ENCODE measurements around the gene SH2D3C.
A peak's percentile ranks its signal among the peaks of the same experiment; 100 is the strongest.

The SH2D3C gene, protein sequence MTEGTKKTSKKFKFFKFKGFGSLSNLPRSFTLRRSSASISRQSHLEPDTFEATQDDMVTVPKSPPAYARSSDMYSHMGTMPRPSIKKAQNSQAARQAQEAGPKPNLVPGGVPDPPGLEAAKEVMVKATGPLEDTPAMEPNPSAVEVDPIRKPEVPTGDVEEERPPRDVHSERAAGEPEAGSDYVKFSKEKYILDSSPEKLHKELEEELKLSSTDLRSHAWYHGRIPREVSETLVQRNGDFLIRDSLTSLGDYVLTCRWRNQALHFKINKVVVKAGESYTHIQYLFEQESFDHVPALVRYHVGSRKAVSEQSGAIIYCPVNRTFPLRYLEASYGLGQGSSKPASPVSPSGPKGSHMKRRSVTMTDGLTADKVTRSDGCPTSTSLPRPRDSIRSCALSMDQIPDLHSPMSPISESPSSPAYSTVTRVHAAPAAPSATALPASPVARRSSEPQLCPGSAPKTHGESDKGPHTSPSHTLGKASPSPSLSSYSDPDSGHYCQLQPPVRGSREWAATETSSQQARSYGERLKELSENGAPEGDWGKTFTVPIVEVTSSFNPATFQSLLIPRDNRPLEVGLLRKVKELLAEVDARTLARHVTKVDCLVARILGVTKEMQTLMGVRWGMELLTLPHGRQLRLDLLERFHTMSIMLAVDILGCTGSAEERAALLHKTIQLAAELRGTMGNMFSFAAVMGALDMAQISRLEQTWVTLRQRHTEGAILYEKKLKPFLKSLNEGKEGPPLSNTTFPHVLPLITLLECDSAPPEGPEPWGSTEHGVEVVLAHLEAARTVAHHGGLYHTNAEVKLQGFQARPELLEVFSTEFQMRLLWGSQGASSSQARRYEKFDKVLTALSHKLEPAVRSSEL

GRCh38 chr9:127778280-127779135, at the start of gene SH2D3C:
TSS of gene SH2D3C (minus strand) at chr9:127778666. CDS start at chr9:127778627, 39 bp downstream.
- ChIA-PET CTCF (interaction anchor here (0.6 to 0.9 kb wide), 5 partner anchors 12 to 142 kb away, joined by 3 to 4 read pairs (median 3); no protein-coding TSS in a partner anchor), POLR2A (interaction anchor here (0.6 to 2.4 kb wide), 2 partner anchors 7 to 273 kb away, joined by 3 to 9 read pairs; no protein-coding TSS in a partner anchor)
- no peaks in the 10 kb centered on the region for H3K9me3 ChIP-seq (ENCODE audit: control insufficient read depth, insufficient read depth, low read depth, low read length)
- TF ChIP-seq KLF1 (tag by site-specific recombination; IDR thresholded peaks at IDR 0.05), result peak; percentile 69
- no peak for TF ChIP-seq ZNF184 (tag by site-specific recombination; IDR thresholded peaks at IDR 0.05)
- TF ChIP-seq PRDM10 (tag by site-specific recombination; IDR thresholded peaks at IDR 0.05), result peak; percentile 68
- no peaks in the 10 kb centered on the region for H3K4me1 ChIP-seq (ENCODE audit: control insufficient read depth, insufficient read depth, low read length)
- no peak within 1 kb of the TSS for H3K27ac ChIP-seq (ENCODE audit: extremely low read depth, low read depth, low read length)
- no peaks in the 10 kb centered on the region for H3K36me3 ChIP-seq (ENCODE audit: control insufficient read depth in 2 of 2, insufficient read depth in 1 of 2, low read length in 2 of 2)
- H3K4me3 ChIP-seq (ENCODE audit: low read depth, low read length), result no peak within 1 kb of the TSS

DNA sequence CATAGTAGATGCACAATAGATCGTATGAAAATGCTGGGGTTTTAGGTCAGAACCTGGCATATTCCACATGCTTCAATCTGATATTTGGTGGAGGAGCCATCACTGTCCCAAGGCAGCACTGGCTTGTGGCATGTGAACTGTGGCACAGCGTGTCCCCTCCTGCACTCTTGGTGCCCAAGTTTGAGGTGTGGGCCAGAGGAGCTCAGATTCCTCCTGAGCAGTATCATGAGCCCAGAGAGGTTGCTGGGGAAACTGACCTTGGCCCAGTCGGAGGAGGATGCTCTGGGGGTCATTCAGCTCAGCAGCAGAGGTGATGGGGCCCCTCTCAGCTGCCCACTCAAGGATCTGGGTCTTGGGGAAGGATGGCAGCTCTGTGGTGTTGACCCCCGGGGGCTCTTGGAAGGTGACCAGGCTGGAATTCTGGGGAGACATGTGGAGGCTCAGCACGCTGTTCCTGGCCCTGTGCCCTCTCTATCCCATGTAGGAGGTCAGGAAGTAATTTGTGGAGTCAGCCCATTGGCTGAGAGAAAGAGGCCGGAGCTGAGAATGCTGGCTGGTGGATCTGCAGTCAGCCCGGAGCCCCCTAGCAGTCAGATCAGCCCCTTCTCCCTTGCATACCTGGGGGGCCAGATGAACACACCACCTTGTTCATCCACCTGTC, 47.9 kb upstream of the SH2D3C start:
- ChIA-PET CTCF (interaction anchor here (0.5 to 4.8 kb wide), 8 partner anchors 10 to 79 kb away, joined by 3 to 21 read pairs (median 4); no protein-coding TSS in a partner anchor), POLR2A (interaction anchor here (0.5 kb wide), 1 partner anchor 46 kb away, joined by 3 read pairs; no protein-coding TSS in a partner anchor)
- Histone ChIP-seq H3K4me1 (ENCODE audit: control insufficient read depth, insufficient read depth, low read length) (no peaks in the 10 kb centered on the region), H3K4me3 (ENCODE audit: low read depth, low read length) (no peak overlapping the region), H3K27ac (ENCODE audit: extremely low read depth, low read depth, low read length) (no peak overlapping the region), H3K9me3 (ENCODE audit: control insufficient read depth, insufficient read depth, low read depth, low read length) (no peaks in the 10 kb centered on the region), H3K36me3 (ENCODE audit: control insufficient read depth in 2 of 2, insufficient read depth in 1 of 2, low read length in 2 of 2) (no peaks in the 10 kb centered on the region)
- 0 out of 2 replicates have a peak, but pooled peaks have one; percentile 7 for TF ChIP-seq ZNF664 (tag by site-specific recombination; IDR thresholded peaks at IDR 0.05)
- no peak for TF ChIP-seq ZBTB6 (tag by site-specific recombination; IDR thresholded peaks at IDR 0.05)

- H3K4me3 ChIP-seq (ENCODE audit: low read depth, low read length), result no peak overlapping the region
- no peaks in the 10 kb centered on the region for H3K9me3 ChIP-seq (ENCODE audit: control insufficient read depth, insufficient read depth, low read depth, low read length)
- H3K36me3 ChIP-seq (ENCODE audit: control insufficient read depth in 2 of 2, insufficient read depth in 1 of 2, low read length in 2 of 2), result no peaks in the 10 kb centered on the region
- no peaks in the 10 kb centered on the region for H3K4me1 ChIP-seq (ENCODE audit: control insufficient read depth, insufficient read depth, low read length)
- ChIA-PET CTCF (interaction anchor here (0.6 to 4.8 kb wide), 14 partner anchors 8 to 95 kb away, joined by 3 to 21 read pairs (median 4); partner anchors contain the start of genes FPGS and TOR2A), POLR2A (no interaction called here)
- no peak overlapping the region for H3K27ac ChIP-seq (ENCODE audit: extremely low read depth, low read depth, low read length)
- no peak for TF ChIP-seq KLF8 (tag by site-specific recombination; IDR thresholded peaks at IDR 0.05)
- no peak for TF ChIP-seq ZNF391 (tag by site-specific recombination; IDR thresholded peaks at IDR 0.05; ENCODE audit: borderline replicate concordance, low read depth)
- 0 out of 2 replicates have a peak, but pooled peaks have one; percentile 39 for TF ChIP-seq ZNF600 (tag by site-specific recombination; IDR thresholded peaks at IDR 0.05)
- peak; percentile 19 for TF ChIP-seq ZBTB26 (tag by site-specific recombination; optimal IDR thresholded peaks at IDR 0.05)
- peak; percentile 30; the same call in 1 of the 2 replicates for TF ChIP-seq CTCF (tag by site-specific recombination; IDR thresholded peaks at IDR 0.05)
- TF ChIP-seq ZNF830 (tag by site-specific recombination; IDR thresholded peaks at IDR 0.05; ENCODE audit: low read depth), result no peak
- TF ChIP-seq ZNF366 (tag by site-specific recombination; conservative IDR thresholded peaks at IDR 0.05), result no peak
- no peak for TF ChIP-seq ZNF16 (tag by site-specific recombination; IDR thresholded peaks at IDR 0.05; ENCODE audit: low read depth)
These were observed 47.0 kb upstream of the SH2D3C start for GRCh38 chr9:127825319-127826051.

All from HEK293 (cell line).